ENCODE data around the gene PSG5.
"Not testable (repeated sequence)": the region's sequence is repeated elsewhere in the genome, so short reads cannot be mapped to it uniquely, and the experiment has no call there.

Gene PSG5

DNA sequence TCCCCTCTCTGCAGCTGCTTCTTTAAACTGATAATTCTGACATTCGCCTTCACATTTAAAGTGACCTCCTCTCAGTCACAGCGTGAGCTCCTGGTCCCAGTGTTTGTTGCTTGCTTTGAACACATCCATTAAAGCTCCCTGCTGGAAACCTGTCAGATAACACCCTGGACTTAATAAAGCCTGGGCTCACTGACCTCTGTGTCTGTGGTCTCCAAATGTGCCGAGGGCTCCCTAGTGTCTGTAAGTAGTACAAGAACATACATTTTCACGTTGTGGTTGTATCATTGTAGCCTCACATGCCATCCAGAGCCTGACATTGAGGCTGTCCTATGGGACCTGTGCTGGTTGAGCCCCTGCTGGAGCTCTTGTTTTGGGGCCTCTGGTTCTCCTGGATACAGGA, 21.7 kb upstream of the PSG5 start:
- Histone ChIP-seq H3K4me1 (ENCODE audit: control insufficient read depth, insufficient read depth, low read length, poor library complexity, severe bottlenecking) (no peaks in the 10 kb centered on the region), H3K27ac (ENCODE audit: insufficient read depth, low read length, poor library complexity, severe bottlenecking) (no peak overlapping the region), H3K9me3 (ENCODE audit: control insufficient read depth, low read length) (no peaks in the 10 kb centered on the region), H3K4me3 (ENCODE audit: insufficient read depth, low read depth, low read length, poor library complexity, severe bottlenecking) (no peak overlapping the region), H3K36me3 (ENCODE audit: control insufficient read depth, insufficient read depth, low read length) (no peaks in the 10 kb centered on the region), H3K27me3 (replicated peaks; ENCODE audit: control insufficient read depth, insufficient read depth, low read length, poor library complexity, severe bottlenecking) (no peaks in the 10 kb centered on the region)
- DNase-seq = no peak

GRCh38 chr19:43207174-43207573, 20.8 kb upstream of the PSG5 start:
- H3K36me3 ChIP-seq (ENCODE audit: control insufficient read depth, insufficient read depth, low read length); H3K27ac ChIP-seq (ENCODE audit: insufficient read depth, low read length, poor library complexity, severe bottlenecking); H3K4me1 ChIP-seq (ENCODE audit: control insufficient read depth, insufficient read depth, low read length, poor library complexity, severe bottlenecking); H3K4me3 ChIP-seq (ENCODE audit: insufficient read depth, low read depth, low read length, poor library complexity, severe bottlenecking); H3K9me3 ChIP-seq (ENCODE audit: control insufficient read depth, low read length); DNase-seq; H3K27me3 ChIP-seq (replicated peaks; ENCODE audit: control insufficient read depth, insufficient read depth, low read length, poor library complexity, severe bottlenecking): not testable (repeated sequence)

DNA sequence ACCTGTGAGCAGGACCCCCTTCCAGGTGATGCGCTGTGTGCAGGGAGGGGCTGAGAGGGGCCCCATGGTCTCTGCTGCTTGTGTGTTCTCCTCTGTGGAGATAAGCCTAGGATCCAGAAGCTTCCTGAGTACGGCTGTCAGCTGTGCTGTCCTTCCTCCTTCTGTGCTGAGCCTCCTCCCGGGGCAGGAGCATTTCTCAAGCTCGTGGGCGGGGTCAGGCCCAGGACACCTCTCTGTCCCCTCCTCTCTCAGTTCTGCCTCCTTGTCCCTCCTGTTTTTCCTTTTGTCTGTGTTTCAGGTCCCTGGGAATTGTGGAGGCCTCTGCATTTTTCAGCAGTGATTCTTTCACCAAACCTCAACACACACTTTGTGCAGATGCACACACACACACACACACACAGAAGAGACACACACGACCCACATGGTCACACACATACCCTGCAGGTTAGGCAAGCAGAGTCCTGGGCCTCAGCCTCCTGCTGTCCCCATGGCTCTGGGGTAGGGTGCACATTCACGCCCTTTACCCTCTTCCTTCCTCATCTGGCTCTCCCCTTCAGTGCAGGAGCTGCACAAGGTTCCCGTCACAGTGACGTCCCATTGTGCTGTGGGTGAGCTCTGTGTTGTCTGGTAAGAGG, 19.3 kb upstream of the PSG5 start, which contains the start of gene PSG4:
PSG4 (minus strand) TSS at position 168 of the 635 bp plus-strand sequence; CDS start at position 66, 102 bp downstream.
- H3K27me3 ChIP-seq (replicated peaks; ENCODE audit: control insufficient read depth, insufficient read depth, low read length, poor library complexity, severe bottlenecking) = not testable (repeated sequence)

DNA sequence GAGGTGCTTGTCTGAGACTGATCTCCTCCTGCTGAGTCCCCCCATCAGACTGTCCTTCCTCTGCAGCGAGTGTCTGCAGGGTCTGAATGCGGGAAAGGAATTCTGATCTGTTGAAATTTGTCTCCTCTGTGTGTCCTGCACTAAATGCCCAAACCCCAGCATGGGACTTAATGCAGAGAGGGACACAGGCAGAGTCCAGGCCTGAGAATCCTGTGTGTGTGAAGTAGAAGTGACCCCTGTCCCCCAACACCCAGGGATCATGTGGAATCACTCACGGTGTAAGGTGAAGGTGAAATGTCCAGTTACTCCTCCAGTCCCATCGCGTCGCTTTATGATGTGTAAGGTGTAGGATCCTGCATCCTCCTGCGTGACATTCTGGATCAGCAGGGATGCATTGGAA, 17.3 kb upstream of the PSG5 start:
- not testable (repeated sequence) for H3K27ac ChIP-seq (ENCODE audit: insufficient read depth, low read length, poor library complexity, severe bottlenecking); H3K4me1 ChIP-seq (ENCODE audit: control insufficient read depth, insufficient read depth, low read length, poor library complexity, severe bottlenecking); H3K27me3 ChIP-seq (replicated peaks; ENCODE audit: control insufficient read depth, insufficient read depth, low read length, poor library complexity, severe bottlenecking); DNase-seq; H3K36me3 ChIP-seq (ENCODE audit: control insufficient read depth, insufficient read depth, low read length); H3K9me3 ChIP-seq (ENCODE audit: control insufficient read depth, low read length); H3K4me3 ChIP-seq (ENCODE audit: insufficient read depth, low read depth, low read length, poor library complexity, severe bottlenecking)

More for the DNA sequence above, 19.3 kb upstream of the PSG5 start, which contains the start of gene PSG4:
- not testable (repeated sequence) for DNase-seq; H3K27ac ChIP-seq (ENCODE audit: insufficient read depth, low read length, poor library complexity, severe bottlenecking); H3K9me3 ChIP-seq (ENCODE audit: control insufficient read depth, low read length); H3K4me1 ChIP-seq (ENCODE audit: control insufficient read depth, insufficient read depth, low read length, poor library complexity, severe bottlenecking); H3K36me3 ChIP-seq (ENCODE audit: control insufficient read depth, insufficient read depth, low read length); H3K4me3 ChIP-seq (ENCODE audit: insufficient read depth, low read depth, low read length, poor library complexity, severe bottlenecking)

DNA sequence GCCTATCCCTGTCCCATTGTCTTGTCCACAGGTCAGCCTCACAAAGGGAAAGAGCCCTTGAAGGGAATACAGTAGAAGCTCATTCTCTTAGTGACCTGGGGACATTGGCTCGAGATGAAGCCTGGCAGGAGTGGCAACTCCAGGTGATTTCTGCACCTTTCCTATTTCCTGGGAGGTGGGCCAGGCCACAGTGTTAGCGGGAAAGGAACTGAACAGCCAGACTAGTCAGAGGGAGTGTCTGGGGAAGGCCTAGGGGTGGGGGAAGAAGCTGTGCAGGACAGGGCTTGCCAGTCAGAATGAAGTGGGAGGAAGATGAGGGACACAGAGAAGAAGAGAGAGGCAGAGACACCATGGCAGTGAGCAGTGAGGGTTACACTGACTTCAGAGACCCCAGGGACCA, 15.6 kb upstream of the PSG5 start:
- not testable (repeated sequence) for H3K4me1 ChIP-seq (ENCODE audit: control insufficient read depth, insufficient read depth, low read length, poor library complexity, severe bottlenecking); H3K9me3 ChIP-seq (ENCODE audit: control insufficient read depth, low read length); DNase-seq; H3K4me3 ChIP-seq (ENCODE audit: insufficient read depth, low read depth, low read length, poor library complexity, severe bottlenecking); H3K27ac ChIP-seq (ENCODE audit: insufficient read depth, low read length, poor library complexity, severe bottlenecking); H3K36me3 ChIP-seq (ENCODE audit: control insufficient read depth, insufficient read depth, low read length); H3K27me3 ChIP-seq (replicated peaks; ENCODE audit: control insufficient read depth, insufficient read depth, low read length, poor library complexity, severe bottlenecking)

- not testable (repeated sequence) for H3K4me1 ChIP-seq (ENCODE audit: control insufficient read depth, insufficient read depth, low read length, poor library complexity, severe bottlenecking); H3K9me3 ChIP-seq (ENCODE audit: control insufficient read depth, low read length); H3K27me3 ChIP-seq (replicated peaks; ENCODE audit: control insufficient read depth, insufficient read depth, low read length, poor library complexity, severe bottlenecking); H3K36me3 ChIP-seq (ENCODE audit: control insufficient read depth, insufficient read depth, low read length); H3K4me3 ChIP-seq (ENCODE audit: insufficient read depth, low read depth, low read length, poor library complexity, severe bottlenecking); DNase-seq; H3K27ac ChIP-seq (ENCODE audit: insufficient read depth, low read length, poor library complexity, severe bottlenecking)
Measured at GRCh38 chr19:43201337-43201801, 15.0 kb upstream of the PSG5 start.

GRCh38 chr19:43198686-43199419, 12.5 kb upstream of the PSG5 start:
- H3K4me3 ChIP-seq (ENCODE audit: insufficient read depth, low read depth, low read length, poor library complexity, severe bottlenecking); H3K36me3 ChIP-seq (ENCODE audit: control insufficient read depth, insufficient read depth, low read length); H3K4me1 ChIP-seq (ENCODE audit: control insufficient read depth, insufficient read depth, low read length, poor library complexity, severe bottlenecking); H3K27me3 ChIP-seq (replicated peaks; ENCODE audit: control insufficient read depth, insufficient read depth, low read length, poor library complexity, severe bottlenecking); H3K27ac ChIP-seq (ENCODE audit: insufficient read depth, low read length, poor library complexity, severe bottlenecking); DNase-seq; H3K9me3 ChIP-seq (ENCODE audit: control insufficient read depth, low read length): not testable (repeated sequence)

- not testable (repeated sequence) for H3K4me3 ChIP-seq (ENCODE audit: insufficient read depth, low read depth, low read length, poor library complexity, severe bottlenecking); DNase-seq; H3K9me3 ChIP-seq (ENCODE audit: control insufficient read depth, low read length); H3K36me3 ChIP-seq (ENCODE audit: control insufficient read depth, insufficient read depth, low read length); H3K27ac ChIP-seq (ENCODE audit: insufficient read depth, low read length, poor library complexity, severe bottlenecking); H3K4me1 ChIP-seq (ENCODE audit: control insufficient read depth, insufficient read depth, low read length, poor library complexity, severe bottlenecking); H3K27me3 ChIP-seq (replicated peaks; ENCODE audit: control insufficient read depth, insufficient read depth, low read length, poor library complexity, severe bottlenecking)
Measured at GRCh38 chr19:43197666-43198397, 11.5 kb upstream of the PSG5 start.

GRCh38 chr19:43194397-43194796, 8.1 kb upstream of the PSG5 start:
- H3K4me1 ChIP-seq (ENCODE audit: control insufficient read depth, insufficient read depth, low read length, poor library complexity, severe bottlenecking); H3K4me3 ChIP-seq (ENCODE audit: insufficient read depth, low read depth, low read length, poor library complexity, severe bottlenecking); H3K27ac ChIP-seq (ENCODE audit: insufficient read depth, low read length, poor library complexity, severe bottlenecking); H3K36me3 ChIP-seq (ENCODE audit: control insufficient read depth, insufficient read depth, low read length); DNase-seq; H3K9me3 ChIP-seq (ENCODE audit: control insufficient read depth, low read length); H3K27me3 ChIP-seq (replicated peaks; ENCODE audit: control insufficient read depth, insufficient read depth, low read length, poor library complexity, severe bottlenecking): not testable (repeated sequence)

All from effector memory CD4-positive, alpha-beta T cell (primary cell).